ENCODE results near the gene SYNDIG1. TPM values are rescaled to one million over a fixed set of nuclear protein-coding genes. Genes with fewer than 3 reads are reported as not detected.
A peak's percentile ranks its signal among the peaks of the same experiment; 100 is the strongest.

SYNDIG1 gene
- total RNA-seq, 1 donor, result 2.2 TPM

- H2AFZ ChIP-seq (ENCODE audit: low read length), result no peak overlapping the region
- no peak for DNase-seq (ENCODE audit: insufficient read length, low spot score, missing footprints)
- TF ChIP-seq CTCF (IDR thresholded peaks at IDR 0.05; ENCODE audit: extremely low read depth, low read depth, low read length), result no peak
- peaks cover 39% of the 10 kb centered on the region for H3K27me3 ChIP-seq (ENCODE audit: insufficient read depth, low read length)
- no peaks in the 10 kb centered on the region for H4K20me1 ChIP-seq (ENCODE audit: insufficient read depth, low read length)
- peak overlapping the region; percentile 61 for H3K4me2 ChIP-seq (ENCODE audit: insufficient read depth, low read length)
- no peaks in the 10 kb centered on the region for H3K79me2 ChIP-seq (ENCODE audit: insufficient read depth, low read length)
- peak overlapping the region; percentile 55 for H3K4me3 ChIP-seq (ENCODE audit: insufficient read depth, low read length)
- no peaks in the 10 kb centered on the region for H3K36me3 ChIP-seq (ENCODE audit: insufficient read depth, low read length)
- H3K9me3 ChIP-seq (ENCODE audit: low read depth, low read length), result no peaks in the 10 kb centered on the region
- no peaks in the 10 kb centered on the region for H3K4me1 ChIP-seq (ENCODE audit: insufficient read depth, low read length)
- H3K27ac ChIP-seq (ENCODE audit: low read depth, low read length), result no peak overlapping the region
Measured at GRCh38 chr20:24470746-24471582, 1.5 kb downstream of the SYNDIG1 start.

- peaks cover 39% of the 10 kb centered on the region for H3K27me3 ChIP-seq (ENCODE audit: insufficient read depth, low read length)
- no peak for DNase-seq (ENCODE audit: insufficient read length, low spot score, missing footprints)
- no peaks in the 10 kb centered on the region for H3K79me2 ChIP-seq (ENCODE audit: insufficient read depth, low read length)
- no peak overlapping the region for H3K4me2 ChIP-seq (ENCODE audit: insufficient read depth, low read length)
- TF ChIP-seq CTCF (IDR thresholded peaks at IDR 0.05; ENCODE audit: extremely low read depth, low read depth, low read length), result no peak
- no peaks in the 10 kb centered on the region for H4K20me1 ChIP-seq (ENCODE audit: insufficient read depth, low read length)
- no peaks in the 10 kb centered on the region for H3K36me3 ChIP-seq (ENCODE audit: insufficient read depth, low read length)
- H3K9me3 ChIP-seq (ENCODE audit: low read depth, low read length), result no peaks in the 10 kb centered on the region
- H3K27ac ChIP-seq (ENCODE audit: low read depth, low read length), result no peak overlapping the region
- no peaks in the 10 kb centered on the region for H3K4me1 ChIP-seq (ENCODE audit: insufficient read depth, low read length)
- no peak overlapping the region for H2AFZ ChIP-seq (ENCODE audit: low read length)
- H3K4me3 ChIP-seq (ENCODE audit: insufficient read depth, low read length), result no peak overlapping the region
Measured at GRCh38 chr20:24472426-24472825, 3.0 kb downstream of the SYNDIG1 start.

GRCh38 chr20:24473435-24474223, 4.2 kb downstream of the SYNDIG1 start:
- TF ChIP-seq CTCF (IDR thresholded peaks at IDR 0.05; ENCODE audit: extremely low read depth, low read depth, low read length), result no peak
- no peaks in the 10 kb centered on the region for H4K20me1 ChIP-seq (ENCODE audit: insufficient read depth, low read length)
- H3K79me2 ChIP-seq (ENCODE audit: insufficient read depth, low read length), result no peaks in the 10 kb centered on the region

More at GRCh38 chr20:24473435-24474223, 4.2 kb downstream of the SYNDIG1 start:
- no peak overlapping the region for H3K4me2 ChIP-seq (ENCODE audit: insufficient read depth, low read length)
- no peaks in the 10 kb centered on the region for H3K9me3 ChIP-seq (ENCODE audit: low read depth, low read length)
- H3K36me3 ChIP-seq (ENCODE audit: insufficient read depth, low read length), result no peaks in the 10 kb centered on the region
- H3K27ac ChIP-seq (ENCODE audit: low read depth, low read length), result no peak overlapping the region
- peaks cover 36% of the 10 kb centered on the region for H3K27me3 ChIP-seq (ENCODE audit: insufficient read depth, low read length)
- no peaks in the 10 kb centered on the region for H3K4me1 ChIP-seq (ENCODE audit: insufficient read depth, low read length)
- no peak overlapping the region for H3K4me3 ChIP-seq (ENCODE audit: insufficient read depth, low read length)
- no peak overlapping the region for H2AFZ ChIP-seq (ENCODE audit: low read length)
- DNase-seq (ENCODE audit: insufficient read length, low spot score, missing footprints), result no peak
